ENCODE results near the gene KANSL3. TPM values are rescaled to one million over a fixed set of nuclear protein-coding genes. Genes with fewer than 3 reads are reported as not detected.

The KANSL3 gene
- total and polyA plus RNA-seq, 2 donors (not counting 1 experiment from before 2014, with no cell fraction given), result 15.9 to 36.5 TPM

DNA sequence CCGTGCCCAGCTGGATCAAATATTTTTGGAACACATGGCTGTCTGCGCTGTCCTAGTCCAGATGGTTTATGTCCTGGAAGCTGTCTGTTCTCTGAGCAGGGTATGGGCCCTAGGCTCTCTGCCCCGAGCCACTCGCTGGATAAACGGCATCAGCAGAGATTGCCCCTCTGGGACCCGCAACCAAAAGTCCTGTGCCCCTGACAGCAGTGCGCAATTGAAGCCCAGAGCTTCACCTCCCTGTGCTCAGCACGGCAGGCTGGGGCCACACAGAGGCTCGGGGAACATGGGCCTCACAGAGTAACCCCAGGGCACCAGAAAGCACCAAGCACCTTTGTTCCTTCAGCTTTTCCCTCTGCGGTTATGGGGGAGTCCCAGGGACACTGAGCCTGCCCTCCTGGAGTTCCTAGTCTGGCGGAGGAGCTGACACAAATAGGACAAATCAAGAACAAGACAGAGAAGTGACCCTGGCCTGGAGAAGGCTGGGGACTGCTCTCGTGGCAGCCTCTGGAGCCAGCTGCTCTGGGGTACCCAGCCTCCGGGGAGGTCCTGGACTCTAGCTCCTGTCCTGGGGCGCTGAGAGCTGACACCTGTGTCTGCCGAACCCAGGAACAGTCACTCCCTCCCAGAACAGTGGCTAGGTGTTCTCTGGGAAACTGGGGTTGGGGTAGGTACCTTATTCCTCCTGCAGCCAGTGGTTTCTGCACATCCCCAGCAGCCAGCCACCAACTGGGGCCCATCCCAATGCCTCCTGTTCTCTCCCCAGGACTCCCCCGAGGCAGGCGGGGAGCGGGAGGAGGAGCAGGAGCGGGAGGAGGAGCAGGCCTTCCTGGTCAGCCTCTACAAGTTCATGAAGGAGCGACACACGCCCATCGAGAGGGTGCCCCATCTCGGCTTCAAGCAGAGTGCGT is 89.3 kb downstream of the KANSL3 start:
- no peaks in the 10 kb centered on the region for H3K4me1 ChIP-seq (ENCODE audit: control insufficient read depth, extremely low read depth, insufficient read depth, low read length)
- TF ChIP-seq EZH2 (IDR thresholded peaks at IDR 0.05; ENCODE audit: low read length, missing control alignments), result no peak
- TF ChIP-seq, protein P1, sequence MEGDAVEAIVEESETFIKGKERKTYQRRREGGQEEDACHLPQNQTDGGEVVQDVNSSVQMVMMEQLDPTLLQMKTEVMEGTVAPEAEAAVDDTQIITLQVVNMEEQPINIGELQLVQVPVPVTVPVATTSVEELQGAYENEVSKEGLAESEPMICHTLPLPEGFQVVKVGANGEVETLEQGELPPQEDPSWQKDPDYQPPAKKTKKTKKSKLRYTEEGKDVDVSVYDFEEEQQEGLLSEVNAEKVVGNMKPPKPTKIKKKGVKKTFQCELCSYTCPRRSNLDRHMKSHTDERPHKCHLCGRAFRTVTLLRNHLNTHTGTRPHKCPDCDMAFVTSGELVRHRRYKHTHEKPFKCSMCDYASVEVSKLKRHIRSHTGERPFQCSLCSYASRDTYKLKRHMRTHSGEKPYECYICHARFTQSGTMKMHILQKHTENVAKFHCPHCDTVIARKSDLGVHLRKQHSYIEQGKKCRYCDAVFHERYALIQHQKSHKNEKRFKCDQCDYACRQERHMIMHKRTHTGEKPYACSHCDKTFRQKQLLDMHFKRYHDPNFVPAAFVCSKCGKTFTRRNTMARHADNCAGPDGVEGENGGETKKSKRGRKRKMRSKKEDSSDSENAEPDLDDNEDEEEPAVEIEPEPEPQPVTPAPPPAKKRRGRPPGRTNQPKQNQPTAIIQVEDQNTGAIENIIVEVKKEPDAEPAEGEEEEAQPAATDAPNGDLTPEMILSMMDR (conservative IDR thresholded peaks at IDR 0.05 in 1 of 2, IDR thresholded peaks at IDR 0.05 in 1 of 2; ENCODE audit: low read depth in 1 of 2, low read length in 2 of 2), result no peak
- no peaks in the 10 kb centered on the region for H3K27me3 ChIP-seq (ENCODE audit: control insufficient read depth, insufficient read depth, low read length)

DNA sequence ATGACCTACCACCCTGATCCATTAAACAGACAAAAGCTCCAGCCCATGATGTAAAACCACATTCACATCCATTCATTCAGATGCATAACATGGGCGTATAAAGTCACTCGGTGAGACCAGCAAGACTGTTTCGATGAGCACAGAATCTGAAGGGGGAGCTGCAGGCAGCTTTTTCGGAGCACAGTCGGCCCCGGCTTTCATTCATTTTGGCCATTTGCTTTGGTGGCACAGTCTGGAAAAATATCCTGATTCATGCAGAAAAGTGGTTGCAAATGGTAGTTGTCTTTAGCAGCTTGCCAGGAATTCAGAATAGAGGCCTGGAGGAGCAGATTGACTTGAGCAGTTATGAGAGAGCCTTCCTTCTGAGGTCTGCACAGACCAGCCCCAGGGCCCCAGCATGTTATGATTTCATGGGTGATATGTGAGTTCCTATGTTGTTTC is 90.4 kb downstream of the KANSL3 start:
- peak; percentile 45 to 72 for DNase-seq (ENCODE audit: low read depth in 2 of 2)
- no peaks in the 10 kb centered on the region for H3K9me3 ChIP-seq (ENCODE audit: control insufficient read depth, insufficient read depth, low read depth, low read length)
- no peaks in the 10 kb centered on the region for H4K20me1 ChIP-seq (ENCODE audit: control insufficient read depth, extremely low read depth, insufficient read depth, low read length)
- no peaks in the 10 kb centered on the region for H3K27me3 ChIP-seq (ENCODE audit: control insufficient read depth, insufficient read depth, low read length)
- no peak overlapping the region for H3K27ac ChIP-seq (ENCODE audit: insufficient read depth, low read length)
- H3K9ac ChIP-seq (ENCODE audit: insufficient read depth, low read length), result no peak overlapping the region
- H3K36me3 ChIP-seq (ENCODE audit: control insufficient read depth, insufficient read depth, low read length), result peaks cover 4% of the 10 kb centered on the region
- H3K4me2 ChIP-seq (ENCODE audit: extremely low read depth, insufficient read depth, low read length), result no peak overlapping the region
- no peaks in the 10 kb centered on the region for H3K4me1 ChIP-seq (ENCODE audit: control insufficient read depth, extremely low read depth, insufficient read depth, low read length)
- H2AFZ ChIP-seq (ENCODE audit: low read length), result no peak overlapping the region
- H3K4me3 ChIP-seq (replicated peaks in 1 of 4; ENCODE audit: control extremely low read depth in 1 of 4, insufficient read depth in 1 of 4, low read depth in 3 of 4, low read length in 4 of 4), result no peak overlapping the region
- no peak for TF ChIP-seq EZH2 (IDR thresholded peaks at IDR 0.05; ENCODE audit: low read length, missing control alignments)
- TF ChIP-seq, protein P1 (conservative IDR thresholded peaks at IDR 0.05 in 1 of 2, IDR thresholded peaks at IDR 0.05 in 1 of 2; ENCODE audit: low read depth in 1 of 2, low read length in 2 of 2), result no peak
- no peaks in the 10 kb centered on the region for H3K79me2 ChIP-seq (ENCODE audit: control insufficient read depth, insufficient read depth, low read length)

More for the DNA sequence above, 89.3 kb downstream of the KANSL3 start:
- H3K9me3 ChIP-seq (ENCODE audit: control insufficient read depth, insufficient read depth, low read depth, low read length), result no peaks in the 10 kb centered on the region
- no peak overlapping the region for H2AFZ ChIP-seq (ENCODE audit: low read length)
- no peak overlapping the region for H3K4me2 ChIP-seq (ENCODE audit: extremely low read depth, insufficient read depth, low read length)
- no peaks in the 10 kb centered on the region for H4K20me1 ChIP-seq (ENCODE audit: control insufficient read depth, extremely low read depth, insufficient read depth, low read length)
- peaks cover 4% of the 10 kb centered on the region for H3K36me3 ChIP-seq (ENCODE audit: control insufficient read depth, insufficient read depth, low read length)
- no peaks in the 10 kb centered on the region for H3K79me2 ChIP-seq (ENCODE audit: control insufficient read depth, insufficient read depth, low read length)
- DNase-seq (ENCODE audit: low read depth in 2 of 2), result no peak
- H3K9ac ChIP-seq (ENCODE audit: insufficient read depth, low read length), result no peak overlapping the region
- no peak overlapping the region for H3K4me3 ChIP-seq (replicated peaks in 1 of 4; ENCODE audit: control extremely low read depth in 1 of 4, insufficient read depth in 1 of 4, low read depth in 3 of 4, low read length in 4 of 4)
- H3K27ac ChIP-seq (ENCODE audit: insufficient read depth, low read length), result no peak overlapping the region

DNA sequence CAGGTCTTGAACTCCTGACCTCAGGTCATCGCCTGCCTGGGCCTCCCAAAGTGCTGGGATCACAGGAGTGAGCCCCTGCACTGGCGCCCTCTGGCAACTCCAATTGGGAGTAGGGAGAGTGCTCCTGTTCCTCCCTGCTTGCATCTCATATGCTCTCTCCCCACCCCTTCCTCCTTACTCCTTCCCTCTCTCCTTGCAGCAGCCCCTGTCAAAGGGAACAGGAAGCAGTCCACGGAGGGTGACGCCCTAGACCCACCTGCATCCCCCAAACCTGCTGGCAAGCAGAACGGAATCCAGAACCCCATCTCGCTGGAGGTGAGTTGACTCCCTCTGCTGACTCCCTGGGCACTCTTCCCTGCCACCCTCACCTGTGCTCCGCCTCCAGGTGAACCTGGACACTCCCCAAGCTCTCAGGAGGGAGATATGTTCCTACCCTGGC is 90.9 kb downstream of the KANSL3 start:
- Histone ChIP-seq H3K4me3 (replicated peaks in 1 of 4; ENCODE audit: control extremely low read depth in 1 of 4, insufficient read depth in 1 of 4, low read depth in 3 of 4, low read length in 4 of 4) (no peak overlapping the region), H3K4me1 (ENCODE audit: control insufficient read depth, extremely low read depth, insufficient read depth, low read length) (no peaks in the 10 kb centered on the region), H2AFZ (ENCODE audit: low read length) (no peak overlapping the region), H4K20me1 (ENCODE audit: control insufficient read depth, extremely low read depth, insufficient read depth, low read length) (no peaks in the 10 kb centered on the region), H3K79me2 (ENCODE audit: control insufficient read depth, insufficient read depth, low read length) (no peaks in the 10 kb centered on the region), H3K9ac (ENCODE audit: insufficient read depth, low read length) (no peak overlapping the region), H3K4me2 (ENCODE audit: extremely low read depth, insufficient read depth, low read length) (no peak overlapping the region), H3K9me3 (ENCODE audit: control insufficient read depth, insufficient read depth, low read depth, low read length) (no peaks in the 10 kb centered on the region), H3K27ac (ENCODE audit: insufficient read depth, low read length) (no peak overlapping the region), H3K36me3 (ENCODE audit: control insufficient read depth, insufficient read depth, low read length) (peaks cover 4% of the 10 kb centered on the region), H3K27me3 (ENCODE audit: control insufficient read depth, insufficient read depth, low read length) (no peaks in the 10 kb centered on the region)
- no peak for DNase-seq (ENCODE audit: low read depth in 2 of 2)
- TF ChIP-seq EZH2 (IDR thresholded peaks at IDR 0.05; ENCODE audit: low read length, missing control alignments), result no peak
- TF ChIP-seq, protein P1 (conservative IDR thresholded peaks at IDR 0.05 in 1 of 2, IDR thresholded peaks at IDR 0.05 in 1 of 2; ENCODE audit: low read depth in 1 of 2, low read length in 2 of 2), result no peak

All from fibroblast of lung (primary cell).